HG03039 (cell line): ENCODE measurements around the gene RFXAP.

Source experiments
- ATAC-seq: cut with Tn5 transposase; IDR thresholded peaks from one replicate; pipeline ENCODE4 v1.9.1; 2021; ENCODE audit warnings: mild to moderate bottlenecking, moderate library complexity; ENCODE audit not compliant: unreplicated experiment

Gene RFXAP

DNA sequence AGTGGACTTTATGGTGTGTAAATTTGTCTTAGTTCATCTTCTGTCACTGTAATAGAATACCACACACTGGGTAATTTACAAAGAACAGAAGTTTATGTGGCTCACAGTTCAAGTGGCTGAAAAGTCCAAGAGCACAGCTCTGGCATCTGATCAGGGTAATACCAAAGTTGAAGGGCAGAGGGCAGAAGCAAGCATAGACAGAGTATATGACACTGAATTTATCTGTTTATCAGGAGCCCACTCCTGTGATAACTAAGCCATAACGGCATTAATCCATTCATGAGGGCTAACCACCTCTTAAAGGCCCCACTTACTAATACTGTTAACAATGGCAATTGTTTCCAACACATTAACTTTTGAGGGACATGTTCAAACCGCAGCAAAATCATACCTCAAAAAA is 4.0 kb upstream of the RFXAP start:
- ATAC-seq = no peak

DNA sequence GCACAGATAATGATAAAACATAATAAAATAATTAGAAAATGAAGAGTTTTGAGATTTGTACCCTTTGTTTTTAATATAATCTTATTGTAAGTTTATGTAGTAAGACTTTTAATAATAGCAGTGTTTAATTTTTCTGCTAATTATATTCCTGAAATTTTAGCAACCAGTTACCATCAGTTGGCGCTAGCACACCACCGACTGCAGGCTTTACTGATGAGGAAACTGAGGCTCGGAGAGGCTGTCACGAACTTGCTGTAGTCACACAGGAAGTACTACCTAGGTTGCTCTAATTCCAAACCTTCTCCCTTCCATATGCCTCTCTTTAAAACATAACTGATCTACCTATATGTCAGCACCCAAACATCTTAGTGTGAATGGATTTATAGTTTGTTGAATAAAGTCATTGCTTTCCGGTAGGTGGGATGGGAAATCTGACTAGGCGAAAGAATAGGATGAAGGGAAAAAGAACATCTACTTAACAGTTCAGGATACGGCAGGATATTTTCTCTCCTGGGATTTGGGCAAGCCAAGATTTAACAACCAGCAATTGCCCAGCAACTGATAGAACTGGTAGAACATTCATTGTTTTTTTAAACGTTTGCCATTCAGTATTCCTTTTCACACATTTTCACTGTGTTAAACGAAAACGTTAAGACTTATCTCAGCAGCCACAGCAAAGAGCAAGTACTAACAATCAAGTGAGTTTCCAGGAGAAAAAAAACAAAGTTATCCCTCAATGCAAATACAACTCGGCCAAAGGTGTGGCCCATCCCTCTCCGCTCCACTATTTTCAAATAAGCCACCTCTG is 822 bp upstream of the RFXAP start:
- peak; percentile 0 for ATAC-seq

DNA sequence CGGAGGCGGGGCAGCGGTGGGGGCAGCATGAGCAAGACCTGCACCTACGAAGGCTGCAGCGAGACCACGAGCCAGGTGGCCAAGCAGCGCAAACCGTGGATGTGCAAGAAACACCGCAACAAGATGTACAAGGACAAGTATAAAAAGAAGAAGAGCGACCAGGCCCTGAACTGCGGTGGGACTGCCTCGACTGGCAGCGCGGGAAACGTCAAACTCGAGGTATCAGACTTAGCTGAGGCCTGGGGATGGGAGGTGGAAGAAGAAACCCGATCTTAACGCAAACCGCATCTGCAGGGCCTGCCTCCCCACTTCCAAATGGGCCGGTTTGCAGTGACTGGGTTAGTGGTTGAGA is 693 bp downstream of the RFXAP start:
- peak; percentile 8 for ATAC-seq

DNA sequence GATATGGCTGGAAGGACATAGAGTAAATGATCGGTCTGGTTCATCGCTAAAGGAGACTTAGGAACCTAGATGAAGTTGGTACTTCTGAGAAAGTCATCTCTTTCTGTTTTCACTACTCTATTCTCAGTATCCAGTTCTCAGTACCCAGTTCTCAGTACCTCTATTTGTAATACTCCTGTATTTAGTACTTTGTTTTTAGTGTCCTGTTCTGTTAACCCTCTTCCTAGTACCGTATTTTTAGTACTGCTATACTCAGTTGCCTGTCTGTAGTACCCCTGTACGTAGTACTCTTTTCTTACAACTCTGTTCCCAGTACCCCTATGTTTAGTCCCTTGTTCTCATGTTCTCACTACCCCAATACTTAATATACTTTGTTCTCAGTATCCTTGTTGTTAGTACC is 1.2 kb downstream of the RFXAP start:
- ATAC-seq = peak; percentile 40

DNA sequence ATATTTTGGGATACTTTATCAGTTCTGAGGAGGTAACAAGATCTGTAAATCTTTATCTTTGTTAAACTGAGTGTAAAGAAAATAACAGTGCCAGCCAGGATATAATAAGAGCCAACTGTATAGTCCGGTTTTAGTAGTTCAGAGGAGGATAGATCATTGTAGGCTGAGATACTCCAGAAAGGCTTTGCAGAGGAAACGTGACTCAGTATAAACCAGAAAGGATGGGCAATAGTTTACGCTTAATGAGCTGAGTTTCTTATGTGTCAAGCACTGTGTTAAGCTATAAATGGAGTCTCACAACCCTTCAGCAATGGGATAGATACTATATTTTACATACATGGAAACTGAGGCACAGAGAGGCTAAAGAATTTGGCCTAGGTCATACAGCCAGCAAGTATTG is 3.8 kb downstream of the RFXAP start:
- ATAC-seq = no peak

DNA sequence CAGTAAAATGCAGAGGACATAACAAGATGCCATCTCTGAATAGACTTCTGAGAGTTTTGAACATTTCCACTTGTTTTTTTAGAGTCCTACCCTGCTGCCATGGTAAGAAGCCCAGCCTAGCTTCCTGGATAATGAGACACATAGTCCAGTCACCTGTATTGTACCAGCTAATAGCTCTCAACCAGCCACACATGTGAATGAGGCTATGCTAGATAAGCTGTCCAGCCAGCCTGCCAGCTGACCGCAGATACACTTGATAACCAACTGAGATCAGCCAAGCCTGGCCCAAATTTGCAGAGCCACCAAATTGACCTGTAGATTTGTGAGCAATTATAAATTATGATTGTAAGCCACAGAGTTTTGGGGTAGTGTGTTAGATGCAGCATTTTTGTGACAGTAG is 10.7 kb downstream of the RFXAP start:
- ATAC-seq = no peak

DNA sequence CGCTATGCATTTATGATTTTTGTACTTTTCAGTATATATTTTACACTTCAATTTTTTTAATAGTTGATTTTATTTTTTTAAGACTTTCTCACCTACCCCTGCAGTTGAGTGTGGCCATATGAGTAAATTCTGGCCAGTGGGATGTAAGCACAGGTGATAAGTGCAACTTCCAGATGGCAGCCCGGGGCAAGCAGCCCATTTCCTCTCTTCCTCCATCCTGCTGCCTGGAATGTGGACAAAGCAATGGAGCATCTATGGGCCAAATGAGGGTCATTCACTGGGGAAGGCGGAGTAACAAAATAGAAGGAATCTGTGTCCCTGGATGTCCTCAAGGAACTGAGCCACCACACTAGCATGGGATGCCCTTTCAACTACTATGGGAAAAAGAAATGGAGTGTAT is 12.3 kb downstream of the RFXAP start:
- no peak for ATAC-seq

DNA sequence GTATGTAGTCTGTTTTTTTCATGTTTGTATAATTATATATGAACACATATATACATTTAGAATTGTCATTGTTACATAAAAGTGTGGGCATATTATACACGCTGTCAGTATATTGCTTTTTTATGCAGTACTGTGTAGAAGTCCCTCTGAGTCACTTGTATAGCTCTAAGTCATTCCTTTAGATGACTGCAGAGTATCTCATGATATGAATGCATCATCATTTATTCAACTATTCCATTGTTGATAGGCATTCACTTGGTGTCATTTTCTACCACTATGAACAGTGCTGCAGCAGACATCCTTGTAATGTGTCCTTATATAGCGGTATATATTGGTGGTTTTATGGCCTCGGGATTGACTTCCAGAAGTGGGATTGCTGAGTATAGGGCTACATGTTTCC is 15.3 kb downstream of the RFXAP start:
- no peak for ATAC-seq

DNA sequence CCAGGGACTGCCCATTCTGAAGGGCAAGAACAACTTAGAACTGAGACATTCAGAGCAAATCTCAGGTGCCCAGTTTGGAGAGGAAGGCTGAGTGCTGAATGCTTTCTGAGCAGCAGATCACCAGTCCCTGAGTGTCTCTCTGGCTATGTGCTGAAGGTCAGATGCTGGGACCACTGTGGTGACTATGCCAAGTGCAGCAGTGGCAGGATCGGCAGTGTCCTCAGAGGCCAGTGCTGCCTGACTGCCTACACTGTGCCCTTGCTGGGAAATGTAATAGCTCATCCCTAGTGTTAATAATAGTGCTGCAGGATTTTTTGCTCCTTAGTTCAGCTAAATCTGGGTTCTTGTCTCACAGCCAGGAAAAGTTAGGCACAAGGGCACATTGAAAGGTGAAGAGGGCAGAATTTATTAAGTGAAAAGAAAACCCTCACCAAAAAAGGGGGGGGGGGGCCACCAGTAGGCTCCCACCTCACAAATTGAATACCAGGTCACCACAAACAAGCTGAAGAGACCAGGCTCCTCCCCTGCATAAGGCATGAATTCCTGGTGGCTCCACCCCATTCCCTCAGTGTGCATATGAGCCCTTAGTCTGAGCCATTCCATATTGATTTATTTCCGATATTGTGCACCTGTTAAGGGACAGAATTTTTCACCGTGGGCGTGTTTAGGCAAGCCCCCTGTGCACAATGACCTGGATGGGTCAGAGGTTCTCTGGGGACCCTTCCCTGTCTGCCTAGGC is 18.5 kb downstream of the RFXAP start:
- no peak for ATAC-seq

DNA sequence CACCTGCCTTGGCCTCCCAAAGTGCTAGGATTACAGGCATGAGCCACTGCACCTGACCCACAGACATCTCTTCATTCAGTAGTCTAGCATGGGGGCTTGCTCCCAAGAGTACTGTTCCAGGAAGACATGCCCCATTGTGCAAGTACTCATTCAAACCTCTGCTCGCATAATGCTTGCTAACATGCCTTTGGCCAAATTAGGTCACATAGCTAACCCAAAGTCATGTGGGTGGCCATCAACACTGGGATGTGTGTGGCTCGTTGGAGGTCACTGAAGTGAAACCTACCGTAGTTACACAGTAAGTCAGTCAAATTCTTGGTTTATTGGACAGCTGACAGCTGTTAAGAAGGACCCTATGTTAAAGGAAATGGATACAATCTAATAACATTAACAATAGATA is 20.3 kb downstream of the RFXAP start:
- no peak for ATAC-seq

DNA sequence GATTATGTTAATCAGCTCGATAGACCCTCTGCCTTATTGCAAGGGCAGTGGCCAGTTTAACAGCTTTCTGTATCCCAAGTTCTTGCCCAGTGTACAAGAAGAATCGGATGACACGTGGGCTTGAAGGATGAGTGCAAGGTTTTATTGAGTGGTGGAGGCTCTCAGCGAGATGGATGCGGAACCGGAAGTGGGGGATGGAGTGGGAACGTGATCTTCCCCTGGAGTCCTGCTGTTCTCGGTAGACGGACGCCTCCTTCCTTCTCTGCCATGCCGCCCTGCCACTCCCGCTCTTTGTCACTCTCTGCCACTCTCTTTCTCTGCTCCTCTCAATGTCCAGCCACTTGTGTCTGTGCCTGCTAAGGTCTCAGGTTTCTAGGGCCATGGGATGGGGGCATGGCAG is 21.0 kb downstream of the RFXAP start:
- no peak for ATAC-seq

DNA sequence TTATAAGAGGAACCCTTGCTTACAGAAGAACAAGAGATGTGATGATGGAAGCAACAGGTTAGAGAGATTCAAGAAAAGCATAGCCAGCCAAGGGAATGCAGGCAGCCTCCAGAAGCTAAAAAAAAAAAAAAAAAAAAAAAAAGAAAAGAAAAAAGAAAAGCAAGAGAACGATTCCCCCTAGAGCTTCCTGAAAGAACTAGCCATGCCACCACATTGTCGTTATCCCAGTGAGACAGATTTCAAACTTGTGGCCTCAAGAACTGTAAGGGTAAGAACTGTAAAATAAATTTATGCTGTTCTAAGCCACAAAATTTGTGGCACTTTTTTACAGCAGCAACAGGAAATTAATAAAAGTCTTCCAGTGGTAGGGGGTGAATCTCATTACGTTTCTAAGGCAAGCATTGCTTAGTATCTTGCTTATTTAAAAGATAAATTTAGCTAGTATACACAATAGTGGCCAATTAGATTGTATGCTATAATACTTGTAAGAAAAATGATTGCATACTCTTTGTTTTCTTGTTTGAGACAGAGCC is 21.8 kb downstream of the RFXAP start:
- no peak for ATAC-seq

DNA sequence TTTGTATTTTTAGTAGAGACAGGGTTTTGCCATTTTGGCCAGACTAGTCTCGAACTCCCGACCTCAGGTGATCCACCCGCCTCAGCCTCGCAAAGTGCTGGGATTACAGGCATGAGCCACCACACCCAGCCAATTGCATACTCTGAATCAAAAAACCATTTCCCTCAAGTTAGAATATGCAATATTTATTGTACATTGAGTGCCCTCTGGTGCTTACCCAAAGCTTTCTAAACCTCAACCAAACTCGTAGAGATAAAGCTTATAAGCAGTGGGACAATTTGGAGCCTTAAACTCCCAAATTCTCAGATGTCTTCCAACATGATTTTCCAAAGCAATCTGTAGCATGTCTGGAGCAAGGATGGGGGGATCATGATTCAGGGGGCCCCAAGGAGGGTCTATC is 22.4 kb downstream of the RFXAP start:
- ATAC-seq = no peak

DNA sequence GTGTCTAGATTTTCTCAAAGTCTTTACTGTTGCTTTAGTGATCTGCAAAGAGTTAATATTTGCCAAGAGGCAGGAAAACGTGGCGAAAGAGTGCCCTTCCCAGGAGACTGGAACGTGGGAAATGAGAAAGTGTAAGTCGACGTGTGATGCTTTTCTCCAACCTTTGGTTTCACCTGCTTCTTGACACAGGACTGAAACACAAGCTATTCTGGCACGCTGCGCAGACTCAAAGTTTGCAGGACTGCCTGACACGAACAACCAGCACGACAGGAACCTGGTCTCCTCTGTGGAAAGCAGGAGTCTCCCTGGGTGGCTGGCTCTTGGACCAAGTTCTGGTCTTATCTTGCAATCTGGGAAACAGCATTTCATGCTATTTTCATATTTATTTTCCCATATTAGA is 28.6 kb downstream of the RFXAP start:
- ATAC-seq = no peak

DNA sequence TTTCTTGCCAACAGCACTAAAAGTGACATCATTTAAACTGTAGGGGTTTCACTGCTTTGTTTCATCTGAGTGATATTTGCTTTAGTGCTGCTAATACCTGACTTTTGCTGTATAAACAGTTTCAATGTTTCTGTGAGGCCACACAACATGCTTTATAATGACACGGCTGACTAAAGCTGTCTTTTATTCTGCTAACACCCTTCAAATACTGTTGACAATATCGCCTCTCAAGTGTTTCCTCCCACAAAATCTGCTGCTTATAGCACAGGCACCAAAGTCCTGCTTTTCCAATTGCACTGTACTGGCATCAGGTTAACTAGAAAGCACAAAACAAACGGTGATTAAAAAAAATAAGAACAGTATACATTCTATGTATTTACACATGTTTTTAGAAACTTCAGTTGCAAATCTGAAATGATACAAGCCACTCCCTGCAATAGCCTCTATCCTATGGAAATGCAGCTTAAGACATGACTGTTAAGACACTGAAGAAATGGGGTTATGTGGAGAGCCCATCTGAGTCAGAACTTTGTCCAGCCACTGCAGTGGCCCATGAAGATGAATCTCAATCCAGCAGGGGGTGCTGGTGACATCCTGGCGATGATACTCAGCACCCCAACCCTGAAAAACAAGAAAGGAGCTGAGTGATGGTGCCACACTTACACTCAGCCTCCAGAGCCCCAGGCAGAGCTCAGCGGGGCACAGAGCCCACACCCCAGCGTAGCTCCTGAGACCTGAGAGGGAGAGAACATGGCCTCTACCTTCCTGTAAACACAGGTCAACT is 29.4 kb downstream of the RFXAP start:
- no peak for ATAC-seq

DNA sequence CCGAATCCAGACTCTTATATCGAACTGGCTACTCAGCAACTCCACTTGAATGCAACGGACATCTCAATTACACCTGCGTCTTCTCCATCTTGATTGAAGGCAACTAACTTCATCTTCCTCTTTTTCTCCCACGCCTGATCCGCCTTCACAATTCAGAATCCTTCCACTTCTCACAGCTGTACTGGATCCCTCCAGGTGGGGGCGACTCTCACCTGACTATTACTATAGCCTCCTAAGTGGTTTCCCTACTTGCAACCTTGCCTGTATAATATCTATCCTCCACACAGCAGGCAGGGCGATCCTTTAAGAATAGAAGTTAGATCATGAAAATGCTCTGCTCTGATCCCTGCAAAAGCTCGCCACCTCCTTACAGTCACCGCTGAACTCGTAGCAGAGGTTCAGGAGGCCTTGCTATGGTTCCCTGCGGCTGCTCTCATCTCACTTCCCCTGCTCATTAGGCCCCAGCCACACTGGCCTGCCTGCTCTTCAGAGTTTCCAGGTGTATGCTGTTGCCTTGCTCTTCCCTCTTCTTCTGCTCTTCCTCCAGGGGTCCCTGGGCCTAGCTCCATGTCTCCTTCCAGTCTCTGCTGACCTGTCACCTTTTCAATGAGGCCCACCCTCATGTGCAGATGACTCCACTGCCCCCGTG is 31.9 kb downstream of the RFXAP start:
- ATAC-seq = no peak

DNA sequence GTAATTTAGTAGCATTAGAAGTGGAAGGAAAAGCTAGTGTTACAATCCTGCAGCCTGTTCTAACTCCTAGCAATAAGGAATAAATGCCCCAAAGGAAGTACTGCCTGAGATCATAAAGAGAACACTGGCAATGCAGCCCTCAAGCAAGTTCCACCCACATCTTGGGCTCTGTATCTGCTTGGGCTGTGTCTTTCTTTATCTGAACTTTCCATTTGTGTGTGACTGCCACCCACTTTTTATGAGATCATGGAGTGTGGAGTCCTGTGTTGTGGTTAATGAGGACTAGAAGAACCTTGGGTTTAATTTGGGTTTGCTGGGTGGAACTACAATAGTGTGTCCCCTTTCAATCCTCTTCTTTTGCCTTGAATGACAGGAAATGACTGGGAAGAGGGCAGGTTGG is 38.2 kb downstream of the RFXAP start:
- ATAC-seq = no peak

DNA sequence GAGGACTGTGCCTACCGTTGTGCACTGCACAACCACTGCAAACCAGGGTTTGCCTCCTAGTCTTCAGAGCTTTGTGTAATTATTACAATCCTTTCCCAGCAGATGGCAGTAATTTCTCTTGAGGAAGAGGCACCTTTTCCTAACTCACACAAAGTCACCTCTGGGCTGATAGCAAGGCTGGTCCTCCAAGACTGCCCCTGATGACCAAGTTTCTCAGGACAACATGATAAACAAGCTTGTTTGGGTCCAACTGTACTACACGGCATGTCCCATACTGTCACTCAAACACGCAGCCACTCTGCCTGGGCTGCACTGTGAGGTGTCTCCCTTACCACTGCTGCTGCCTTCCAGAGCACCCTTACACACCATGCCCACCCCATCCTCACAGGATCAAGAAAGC is 39.3 kb downstream of the RFXAP start:
- no peak for ATAC-seq

DNA sequence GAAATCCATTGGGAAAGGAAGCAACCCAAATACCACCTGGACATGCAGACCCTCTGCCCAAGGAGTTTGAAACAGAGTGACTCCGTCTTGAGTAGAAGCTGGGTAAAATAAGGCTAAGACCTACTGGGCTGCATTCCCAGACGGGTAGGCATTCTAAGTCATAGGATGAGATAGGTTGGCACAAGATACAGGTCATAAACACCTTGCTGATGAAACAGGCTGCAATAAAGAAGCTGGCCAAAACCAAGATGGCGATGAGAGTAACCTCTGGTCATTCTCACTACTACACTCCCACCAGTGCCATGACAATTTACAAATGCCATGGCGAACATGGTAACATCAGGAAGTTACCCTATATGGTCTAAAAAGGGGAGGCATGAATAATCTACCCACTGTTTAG is 40.2 kb downstream of the RFXAP start:
- ATAC-seq = no peak

DNA sequence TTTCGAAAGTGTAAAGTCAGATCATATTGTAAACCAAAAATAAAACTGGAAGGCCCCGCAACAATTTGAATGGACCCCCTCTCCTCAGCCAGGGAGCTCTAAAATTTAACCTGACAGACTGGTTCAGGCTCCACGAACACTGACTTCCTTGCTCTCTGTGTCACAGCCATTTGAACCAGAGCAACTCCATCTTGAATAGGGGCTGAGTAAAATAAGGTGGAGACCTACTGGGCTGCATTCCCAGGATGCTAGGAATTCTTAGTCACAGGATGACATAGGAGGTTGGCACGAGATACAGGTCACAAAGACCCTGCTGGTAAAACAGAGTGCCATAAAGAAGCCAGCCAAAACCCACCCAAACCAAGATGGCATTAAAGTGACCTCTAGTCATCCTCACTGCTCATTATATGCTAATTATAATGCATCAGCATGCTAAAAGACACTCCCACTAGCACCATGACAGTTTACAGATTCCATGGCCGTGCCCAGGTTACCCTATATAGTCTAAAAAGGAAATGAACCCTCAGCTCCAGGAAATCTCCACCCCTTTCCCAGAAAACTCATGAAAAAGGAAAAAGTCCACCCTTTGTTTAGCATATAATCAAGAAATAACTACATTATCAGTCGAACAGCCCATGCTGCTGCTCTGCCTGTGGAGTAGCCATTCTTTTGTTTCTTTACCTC is 43.1 kb downstream of the RFXAP start:
- ATAC-seq = no peak

DNA sequence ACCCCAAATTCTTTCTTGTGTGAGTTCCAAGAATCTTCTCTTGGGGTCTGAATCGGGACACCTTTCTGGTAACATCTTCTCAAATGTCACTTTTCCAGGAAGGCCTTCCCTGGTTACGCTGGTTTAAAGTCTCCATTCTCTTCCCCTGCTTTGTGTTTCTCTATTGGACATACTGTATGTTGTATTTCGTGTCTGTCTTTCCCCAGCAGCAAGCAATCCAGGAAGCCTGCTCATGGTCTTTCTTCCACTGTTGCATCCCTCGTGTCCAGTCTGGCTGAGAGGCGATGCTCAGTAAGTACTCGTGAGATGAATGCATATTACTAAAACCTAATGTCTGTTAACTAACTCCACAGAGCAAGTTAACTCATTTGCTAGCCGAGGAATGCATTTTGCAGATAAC is 43.7 kb downstream of the RFXAP start:
- ATAC-seq = no peak
